ENCODE results near the gene CDH13. TPM values are rescaled to one million over a fixed set of nuclear protein-coding genes. Genes with fewer than 3 reads are reported as not detected.

CDH13 gene
- total and polyA plus RNA-seq, 2 of the 8 experiments (the other 6 are each of a cell fraction or from before 2014, with no cell fraction given) = 2.3 to 2.4 TPM

GRCh38 chr16:83578171-83578570 is 951.4 kb downstream of the CDH13 start (continued):
- TF ChIP-seq RBBP5 (IDR thresholded peaks at IDR 0.05; ENCODE audit: borderline replicate concordance, low read depth, low read length) (no peak), CEBPB (IDR thresholded peaks at IDR 0.05; ENCODE audit: low read depth, low read length) (no peak)
